ENCODE data around the gene EFNA2.

- TF ChIP-seq CTCF (conservative IDR thresholded peaks at IDR 0.05; ENCODE audit: low read depth, low read length): peak; percentile 79
- TF ChIP-seq RCOR1 (IDR thresholded peaks at IDR 0.05; ENCODE audit: insufficient replicate concordance, low read length): no peak
- TF ChIP-seq RAD21 (IDR thresholded peaks at IDR 0.05; ENCODE audit: low read length): 0 out of 2 replicates have a peak, but pooled peaks have one; percentile 18
- TF ChIP-seq POLR2A (IDR thresholded peaks at IDR 0.05; ENCODE audit: low read depth, low read length): peak; percentile 69
- 0 out of 2 replicates have a peak, but pooled peaks have one; percentile 5 for TF ChIP-seq SMC3 (IDR thresholded peaks at IDR 0.05; ENCODE audit: low read depth, low read length)
- no peak for TF ChIP-seq BHLHE40 (IDR thresholded peaks at IDR 0.05; ENCODE audit: low read depth, low read length)
- no peak for TF ChIP-seq MXI1 (IDR thresholded peaks at IDR 0.05; ENCODE audit: borderline replicate concordance, low read depth, low read length)
- TF ChIP-seq FOS (IDR thresholded peaks at IDR 0.05; ENCODE audit: low read depth, low read length): peak; percentile 60
- TF ChIP-seq RFX5 (IDR thresholded peaks at IDR 0.05; ENCODE audit: low read depth, low read length): no peak
Observed at GRCh38 chr19:1248786-1249297, 36.8 kb upstream of the EFNA2 start.

Data from IMR-90 (cell line).